VCaP (cell line): ENCODE results near the gene RASSF8.

Source experiments
- H3K27ac ChIP-seq: fragments of 450-650 bp; 2 replicates; pipeline ENCODE4 v1.5.1; 2017
- CTCF ChIP-seq: fragments of 450-650 bp; conservative IDR thresholded peaks from 2 replicates; pipeline ENCODE4 v1.5.1; 2017; ENCODE audit warnings: mild to moderate bottlenecking, moderate library complexity

Gene RASSF8

GRCh38 chr12:26080911-26081310, 122.4 kb downstream of the RASSF8 start:
- no peak for TF ChIP-seq CTCF

GRCh38 chr12:26086936-26087335, 128.5 kb downstream of the RASSF8 start:
- TF ChIP-seq CTCF = no peak
- no peak overlapping the region for H3K27ac ChIP-seq

More at GRCh38 chr12:26080911-26081310, 122.4 kb downstream of the RASSF8 start:
- no peak overlapping the region for H3K27ac ChIP-seq

GRCh38 chr12:26088998-26089397, 130.5 kb downstream of the RASSF8 start:
- no peak for TF ChIP-seq CTCF
- H3K27ac ChIP-seq = no peak overlapping the region

GRCh38 chr12:26090836-26091510, 132.5 kb downstream of the RASSF8 start:
- no peak for TF ChIP-seq CTCF

GRCh38 chr12:26091822-26092221, 133.3 kb downstream of the RASSF8 start:
- H3K27ac ChIP-seq = no peak overlapping the region
- TF ChIP-seq CTCF = peak; percentile 72

More at GRCh38 chr12:26090836-26091510, 132.5 kb downstream of the RASSF8 start:
- no peak overlapping the region for H3K27ac ChIP-seq

GRCh38 chr12:26092346-26093105, 134.0 kb downstream of the RASSF8 start:
- TF ChIP-seq CTCF = no peak
- H3K27ac ChIP-seq = no peak overlapping the region

GRCh38 chr12:26095186-26095585, 136.7 kb downstream of the RASSF8 start:
- no peak overlapping the region for H3K27ac ChIP-seq

More at GRCh38 chr12:26095186-26095585, 136.7 kb downstream of the RASSF8 start:
- no peak for TF ChIP-seq CTCF
